Gastrocnemius medialis (tissue), 4 donors: Measurements from ENCODE around the gene KRT75. TPM values are rescaled to one million over a fixed set of nuclear protein-coding genes. Genes with fewer than 3 reads are reported as not detected.

Source experiments
- ATAC-seq, 2 donors: fragments of 150-250 bp; one replicate each; pipeline ENCODE4 v1.9.1; 2016
- DNase-seq, 2 donors: peaks; one replicate each; pipeline ENCODE4 v3.0.0-alpha.2; 2019
- H3K27ac ChIP-seq, 4 donors: fragments of 200-600 bp; sonication (generic); 1 replicate in 1 of 4; 2 replicates in 3 of 4; pipeline ENCODE4 v1.5.1; 2016 to 2018; ENCODE audit warnings: mild to moderate bottlenecking in 2 of 4, moderate library complexity in 1 of 4
- H3K27me3 ChIP-seq, 3 donors: fragments of 200-600 bp; sonication (generic) in 2 of 3; 1 replicate in 1 of 3; 2 replicates in 2 of 3; pipeline versions ENCODE4 v1.5.1 to v1.6.0; 2016 to 2019; ENCODE audit warnings: mild to moderate bottlenecking in 1 of 3, moderate library complexity in 1 of 3
- H3K36me3 ChIP-seq, 2 donors: fragments of 200-600 bp; sonication (generic) in 1 of 2; one replicate each; pipeline ENCODE4 v1.5.1; 2017 to 2018
- H3K4me1 ChIP-seq, 2 donors: fragments of 200-600 bp; sonication (generic) in 1 of 2; one replicate each; pipeline ENCODE4 v1.5.1; 2016 to 2017; ENCODE audit warnings: mild to moderate bottlenecking in 2 of 2
- H3K4me3 ChIP-seq, 4 donors: fragments of 200-600 bp; sonication (generic) in 3 of 4; 1 replicate in 1 of 4; 2 replicates in 3 of 4; pipeline ENCODE4 v1.5.1; 2016 to 2019; ENCODE audit warnings: mild to moderate bottlenecking in 2 of 4
- H3K9me3 ChIP-seq, 3 donors: fragments of 200-600 bp; sonication (generic) in 2 of 3; 1 replicate in 1 of 3; 2 replicates in 2 of 3; pipeline ENCODE4 v1.5.1; 2016 to 2019
- POLR2A ChIP-seq, 2 donors: fragments of 450-650 bp; IDR thresholded peaks; one replicate each; pipeline ENCODE4 v1.6.1; 2017; ENCODE audit warnings: antibody characterized with exemption in 2 of 2, mild to moderate bottlenecking in 2 of 2, moderate library complexity in 2 of 2
- in situ Hi-C, 4 donors: fragments of 200-750 bp; cut with MboI; loops; one replicate each; pipeline versions ENCODE4 v1.15.0 to v1.8.0; 2017; ENCODE audit warnings: low sequenced_read_pairs in 4 of 4
- intact Hi-C: fragments of 100-400 bp; cut with DNase I; formaldehyde crosslinking; loops from one replicate; pipeline ENCODE4 v1.15.1; 2023; ENCODE audit warnings: low total_unique reads
- total RNA-seq, 4 donors: library from RNA; depleted of rRNA; stranded (reverse); fragments of >200 nt; gene quantifications; one replicate each; pipeline versions ENCODE4 v1.1.0 to v1.2.3, GENCODE V29; 2016
- TF ChIP-seq, protein P1 (sequence below), 5 experiments: fragments of 450-650 bp in 3 of 5; fragments of 200-600 bp in 2 of 5; sonication (generic) in 2 of 5; IDR thresholded peaks in 4 of 5; conservative IDR thresholded peaks in 1 of 5; 1 replicate in 4 of 5; 2 replicates in 1 of 5; pipeline ENCODE4 v1.5.1; 2016 to 2019; ENCODE audit warnings: antibody characterized with exemption in 5 of 5, mild to moderate bottlenecking in 3 of 5, moderate library complexity in 3 of 5

The KRT75 gene
- total RNA-seq, 4 donors from 2014 or later, result not detected

DNA sequence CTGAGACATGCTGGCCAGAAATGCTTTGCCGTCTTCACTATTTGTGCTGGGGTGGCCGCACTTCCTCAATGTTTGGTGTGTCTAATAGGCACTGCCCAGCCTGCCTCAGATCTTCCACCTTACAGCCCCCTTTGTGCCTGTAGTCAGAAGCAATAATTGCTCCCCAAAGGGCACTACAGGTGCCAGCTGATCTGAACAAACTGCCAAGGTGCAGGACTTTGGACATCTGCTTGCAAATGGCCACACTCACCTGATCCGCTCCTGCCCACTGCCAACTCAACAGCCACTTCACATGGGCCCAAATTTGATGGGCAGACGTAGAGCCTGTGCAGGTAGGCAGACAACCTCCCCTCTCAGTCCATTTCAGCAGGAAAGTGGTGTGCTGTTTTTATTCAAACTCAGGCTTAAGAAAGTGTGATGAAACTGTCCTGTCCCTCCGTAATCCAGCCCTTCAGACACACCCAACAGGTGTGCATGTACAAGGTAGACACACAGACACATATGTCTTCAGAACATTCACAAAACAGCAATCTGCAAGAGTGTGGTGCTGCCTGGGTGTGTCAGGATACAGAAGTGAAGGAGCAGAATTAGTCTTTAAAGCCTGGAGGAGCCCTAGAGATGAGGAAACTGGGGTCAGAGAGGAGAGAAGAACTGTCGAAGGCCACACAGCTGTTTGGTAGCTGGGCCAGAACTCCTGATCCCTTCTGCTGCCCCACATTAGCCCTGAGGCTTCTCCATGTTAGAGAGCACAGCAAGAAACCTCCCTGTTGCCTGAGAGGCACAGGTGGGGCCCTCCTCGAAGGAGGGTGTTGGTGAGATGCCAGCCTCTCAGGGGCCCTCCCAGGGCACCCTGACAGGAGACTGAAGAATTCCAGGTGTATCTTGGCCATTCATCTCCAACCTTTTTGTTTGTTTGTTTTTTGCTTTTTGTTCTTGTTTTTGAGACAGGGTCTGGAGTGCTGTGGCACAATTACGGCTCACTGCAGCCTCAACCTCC is 4.4 kb upstream of the KRT75 start:
- ATAC-seq (no peak), DNase-seq (no peak)
- H3K27me3 ChIP-seq, result peaks cover 0 to 9% (median 5%) of the 10 kb centered on the region in 3 donors
- H3K4me1 ChIP-seq, result no peaks in the 10 kb centered on the region
- TF ChIP-seq, protein P1, sequence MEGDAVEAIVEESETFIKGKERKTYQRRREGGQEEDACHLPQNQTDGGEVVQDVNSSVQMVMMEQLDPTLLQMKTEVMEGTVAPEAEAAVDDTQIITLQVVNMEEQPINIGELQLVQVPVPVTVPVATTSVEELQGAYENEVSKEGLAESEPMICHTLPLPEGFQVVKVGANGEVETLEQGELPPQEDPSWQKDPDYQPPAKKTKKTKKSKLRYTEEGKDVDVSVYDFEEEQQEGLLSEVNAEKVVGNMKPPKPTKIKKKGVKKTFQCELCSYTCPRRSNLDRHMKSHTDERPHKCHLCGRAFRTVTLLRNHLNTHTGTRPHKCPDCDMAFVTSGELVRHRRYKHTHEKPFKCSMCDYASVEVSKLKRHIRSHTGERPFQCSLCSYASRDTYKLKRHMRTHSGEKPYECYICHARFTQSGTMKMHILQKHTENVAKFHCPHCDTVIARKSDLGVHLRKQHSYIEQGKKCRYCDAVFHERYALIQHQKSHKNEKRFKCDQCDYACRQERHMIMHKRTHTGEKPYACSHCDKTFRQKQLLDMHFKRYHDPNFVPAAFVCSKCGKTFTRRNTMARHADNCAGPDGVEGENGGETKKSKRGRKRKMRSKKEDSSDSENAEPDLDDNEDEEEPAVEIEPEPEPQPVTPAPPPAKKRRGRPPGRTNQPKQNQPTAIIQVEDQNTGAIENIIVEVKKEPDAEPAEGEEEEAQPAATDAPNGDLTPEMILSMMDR (IDR thresholded peaks at IDR 0.05 in 4 of 5, conservative IDR thresholded peaks at IDR 0.05 in 1 of 5), result no peak
- TF ChIP-seq POLR2A (IDR thresholded peaks at IDR 0.05), result no peak
- intact Hi-C loops, result no loop called here
- H3K4me3 ChIP-seq, result no peak overlapping the region
- in situ Hi-C loops, result no loop called here
- H3K36me3 ChIP-seq, result no peaks in the 10 kb centered on the region
- H3K27ac ChIP-seq, result no peak overlapping the region
- no peaks in the 10 kb centered on the region for H3K9me3 ChIP-seq

DNA sequence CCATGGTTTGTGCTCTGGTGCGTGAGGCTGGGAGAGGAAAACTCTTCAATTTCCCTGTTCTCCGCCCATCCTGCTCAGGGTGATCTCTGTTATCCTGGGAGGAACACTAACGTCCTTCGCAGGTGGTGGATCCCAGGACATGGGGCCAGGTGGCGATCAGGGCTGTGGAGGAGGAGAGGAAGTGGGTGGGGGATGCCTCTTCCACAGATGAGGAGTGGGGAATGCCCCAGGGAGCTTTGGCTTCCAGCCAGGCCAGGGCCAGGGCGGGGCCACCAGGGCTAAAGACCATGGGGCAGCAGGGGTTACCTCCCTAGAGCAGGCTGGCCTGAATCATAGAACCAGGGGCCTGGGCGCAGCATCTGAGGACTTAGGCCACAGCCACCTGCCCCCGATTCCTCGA is 3.3 kb upstream of the KRT75 start:
- Histone ChIP-seq H3K27me3 (peaks cover 2 to 12% (median 9%) of the 10 kb centered on the region in 3 donors), H3K36me3 (no peaks in the 10 kb centered on the region), H3K4me1 (no peaks in the 10 kb centered on the region), H3K9me3 (no peaks in the 10 kb centered on the region), H3K27ac (no peak overlapping the region), H3K4me3 (no peak overlapping the region)
- ATAC-seq (no peak), DNase-seq (no peak)
- in situ Hi-C loops, result no loop called here
- intact Hi-C loops, result no loop called here
- TF ChIP-seq, protein P1 (IDR thresholded peaks at IDR 0.05 in 4 of 5, conservative IDR thresholded peaks at IDR 0.05 in 1 of 5), result no peak
- no peak for TF ChIP-seq POLR2A (IDR thresholded peaks at IDR 0.05)

DNA sequence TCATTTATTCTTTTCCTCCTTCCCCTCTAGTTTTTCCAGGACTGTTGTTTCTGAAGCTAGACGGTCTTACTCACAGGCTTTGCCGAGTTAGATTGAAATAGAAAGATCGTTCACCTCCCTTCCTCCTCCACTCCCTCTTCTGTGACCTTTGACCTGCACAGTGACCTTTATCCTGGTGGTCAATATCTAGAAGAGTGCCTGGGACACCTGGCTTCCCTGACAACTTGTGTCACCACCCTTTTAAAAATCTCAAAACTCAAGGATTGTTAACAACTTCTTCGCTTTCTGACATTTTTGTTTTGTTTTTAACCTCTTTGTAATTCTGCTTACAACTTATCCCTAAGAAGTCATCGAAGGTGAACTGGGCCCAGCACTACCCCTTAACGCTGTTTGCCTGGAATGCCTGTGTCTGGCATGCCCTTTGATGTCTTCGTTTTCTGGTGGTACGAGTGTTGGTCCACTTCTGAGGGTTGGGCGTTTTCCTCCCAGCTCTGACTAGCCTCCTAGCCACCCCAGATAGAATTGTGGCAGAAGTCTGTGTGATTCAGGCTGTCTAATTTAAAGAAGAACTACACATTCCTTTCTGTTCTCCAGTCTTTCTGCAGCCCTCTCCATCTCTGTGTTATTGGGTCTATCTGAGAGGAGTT is 2.8 kb upstream of the KRT75 start:
- no peak for DNase-seq
- TF ChIP-seq, protein P1 (IDR thresholded peaks at IDR 0.05 in 4 of 5, conservative IDR thresholded peaks at IDR 0.05 in 1 of 5), result no peak
- TF ChIP-seq POLR2A (IDR thresholded peaks at IDR 0.05), result no peak
- Histone ChIP-seq H3K9me3 (no peaks in the 10 kb centered on the region), H3K27ac (no peak overlapping the region), H3K27me3 (peaks cover 2 to 9% (median 7%) of the 10 kb centered on the region in 3 donors), H3K4me3 (no peak overlapping the region), H3K4me1 (no peaks in the 10 kb centered on the region), H3K36me3 (no peaks in the 10 kb centered on the region)
- in situ Hi-C loops, result no loop called here
- intact Hi-C loops, result no loop called here
- ATAC-seq, result no peak

DNA sequence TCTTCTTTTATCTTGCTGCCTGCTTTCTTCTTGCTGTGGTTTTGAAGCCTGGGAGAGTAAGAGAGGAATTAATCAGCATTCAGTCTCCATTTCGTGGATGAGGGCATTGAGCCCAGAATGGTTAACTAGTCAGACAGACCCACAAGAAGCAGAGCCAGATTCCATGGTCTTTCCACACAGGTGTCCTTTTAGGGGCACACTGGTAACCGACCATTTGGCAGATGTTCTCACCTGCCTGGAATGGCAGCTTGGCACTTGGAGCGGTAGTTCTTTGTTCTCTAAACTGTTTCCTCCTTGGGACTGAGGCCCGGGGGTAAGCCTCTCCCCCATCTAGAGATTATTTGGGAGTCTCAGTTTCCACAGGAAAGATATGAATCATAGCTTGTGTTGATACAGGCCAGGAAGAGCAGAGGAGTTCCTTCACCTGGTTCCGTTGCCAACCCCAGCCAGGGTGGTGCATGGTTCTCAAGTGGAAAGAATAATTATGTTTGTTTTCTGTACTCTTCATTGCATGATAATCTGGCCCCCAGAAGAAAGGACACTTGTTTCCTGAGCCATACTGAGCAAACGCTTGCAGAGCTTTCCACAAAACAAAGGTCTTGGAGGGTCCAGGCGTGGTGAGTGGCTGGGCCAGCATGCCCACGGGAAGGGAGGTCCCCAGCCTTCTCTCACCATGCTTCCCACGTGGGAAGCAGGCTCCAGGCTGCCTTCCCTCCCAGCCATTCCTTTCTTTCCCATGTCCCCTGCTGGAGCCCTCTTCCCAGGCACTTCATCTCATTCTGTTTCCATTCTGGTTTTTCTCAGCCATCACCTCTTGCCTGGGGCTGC is 2.0 kb upstream of the KRT75 start:
- DNase-seq (no peak), ATAC-seq (no peak)
- Histone ChIP-seq H3K4me3 (no peak overlapping the region), H3K9me3 (no peaks in the 10 kb centered on the region), H3K27me3 (peaks cover 2 to 10% (median 9%) of the 10 kb centered on the region in 3 donors), H3K4me1 (no peaks in the 10 kb centered on the region), H3K36me3 (no peaks in the 10 kb centered on the region), H3K27ac (no peak overlapping the region)
- intact Hi-C loops (no loop called here), in situ Hi-C loops (no loop called here)
- TF ChIP-seq POLR2A (IDR thresholded peaks at IDR 0.05), result no peak
- TF ChIP-seq, protein P1 (IDR thresholded peaks at IDR 0.05 in 4 of 5, conservative IDR thresholded peaks at IDR 0.05 in 1 of 5), result no peak
